ENCODE data around the gene STX10. TPM values are rescaled to one million over a fixed set of nuclear protein-coding genes. Genes with fewer than 3 reads are reported as not detected.

The STX10 gene
- total RNA-seq, 4 donors from 2014 or later: 71.9 to 110 (median 82.2) TPM

DNA sequence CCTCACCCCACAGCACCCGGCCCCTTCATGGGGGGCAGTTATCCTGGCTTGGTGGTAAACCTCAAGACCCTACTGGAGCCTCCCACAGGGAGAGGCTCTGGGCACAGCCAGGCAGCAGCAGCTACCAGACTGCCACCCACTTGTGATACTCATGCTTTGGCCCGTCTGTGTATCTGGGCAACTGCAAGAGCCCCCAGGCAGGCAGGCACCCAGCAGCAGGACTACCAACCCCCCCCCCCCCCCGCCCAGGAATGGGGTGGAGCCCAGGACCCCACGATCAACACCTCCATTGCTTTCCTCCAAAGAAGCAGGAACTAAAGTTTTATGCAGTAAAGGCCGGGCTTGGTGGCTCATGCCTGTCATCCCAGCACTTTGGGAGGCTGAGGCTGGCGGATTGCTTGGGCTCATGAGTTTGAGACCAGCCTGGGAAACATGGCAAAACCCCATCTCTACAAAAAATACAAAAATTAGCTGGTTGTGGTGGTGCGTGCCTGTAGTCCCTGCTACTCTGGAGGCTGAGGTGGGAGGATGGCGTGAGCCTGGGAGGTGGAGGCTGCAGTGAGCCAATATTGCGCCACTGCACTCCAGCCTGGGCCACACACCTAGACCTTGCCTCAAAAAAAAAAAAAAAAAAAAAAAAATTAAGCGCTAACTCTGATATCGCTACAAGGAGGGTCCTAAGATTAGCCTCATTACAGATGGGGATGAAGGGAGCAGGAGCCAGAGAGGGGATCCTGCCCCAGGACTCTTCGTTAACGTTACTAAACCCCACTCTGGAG lies 46.4 kb downstream of the STX10 start:
- TF ChIP-seq POLR2A (IDR thresholded peaks at IDR 0.05): no peak
- TF ChIP-seq, protein P1, sequence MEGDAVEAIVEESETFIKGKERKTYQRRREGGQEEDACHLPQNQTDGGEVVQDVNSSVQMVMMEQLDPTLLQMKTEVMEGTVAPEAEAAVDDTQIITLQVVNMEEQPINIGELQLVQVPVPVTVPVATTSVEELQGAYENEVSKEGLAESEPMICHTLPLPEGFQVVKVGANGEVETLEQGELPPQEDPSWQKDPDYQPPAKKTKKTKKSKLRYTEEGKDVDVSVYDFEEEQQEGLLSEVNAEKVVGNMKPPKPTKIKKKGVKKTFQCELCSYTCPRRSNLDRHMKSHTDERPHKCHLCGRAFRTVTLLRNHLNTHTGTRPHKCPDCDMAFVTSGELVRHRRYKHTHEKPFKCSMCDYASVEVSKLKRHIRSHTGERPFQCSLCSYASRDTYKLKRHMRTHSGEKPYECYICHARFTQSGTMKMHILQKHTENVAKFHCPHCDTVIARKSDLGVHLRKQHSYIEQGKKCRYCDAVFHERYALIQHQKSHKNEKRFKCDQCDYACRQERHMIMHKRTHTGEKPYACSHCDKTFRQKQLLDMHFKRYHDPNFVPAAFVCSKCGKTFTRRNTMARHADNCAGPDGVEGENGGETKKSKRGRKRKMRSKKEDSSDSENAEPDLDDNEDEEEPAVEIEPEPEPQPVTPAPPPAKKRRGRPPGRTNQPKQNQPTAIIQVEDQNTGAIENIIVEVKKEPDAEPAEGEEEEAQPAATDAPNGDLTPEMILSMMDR (IDR thresholded peaks at IDR 0.05): no peak
- TF ChIP-seq POLR2AphosphoS5 (IDR thresholded peaks at IDR 0.05): no peak
- no peak for TF ChIP-seq EP300 (IDR thresholded peaks at IDR 0.05)
- Histone ChIP-seq H3K36me3 (peaks cover 7% of the 10 kb centered on the region), H3K9me3 (no peaks in the 10 kb centered on the region), H3K4me1 (peaks cover 43% of the 10 kb centered on the region), H3K27me3 (no peaks in the 10 kb centered on the region), H3K4me3 (peak overlapping the region; percentile 53), H3K27ac (peak overlapping the region; percentile 71)
- no peak for DNase-seq (ENCODE audit: low spot score in 2 of 2)
- 77% methylated on average over 12 of the region's 13 CpGs for WGBS

- WGBS: 4% methylated on average over 4 of the region's 47 CpGs
- Histone ChIP-seq H3K27ac (peak within 1 kb of the TSS; percentile 71), H3K36me3 (peaks cover 7% of the 10 kb centered on the region), H3K9me3 (no peaks in the 10 kb centered on the region), H3K4me1 (peaks cover 51% of the 10 kb centered on the region), H3K27me3 (no peaks in the 10 kb centered on the region), H3K4me3 (peak within 1 kb of the TSS; percentile 53)
- TF ChIP-seq, protein P1 (IDR thresholded peaks at IDR 0.05): no peak
- TF ChIP-seq POLR2AphosphoS5 (IDR thresholded peaks at IDR 0.05): peak in 2 of 3 donors; percentile 56 to 73
- DNase-seq (ENCODE audit: low spot score in 2 of 2): no peak
Observed at GRCh38 chr19:13102666-13103580, 47.3 kb downstream of the STX10 start, which contains the start of gene LYL1. TSS of gene LYL1 (minus strand) at chr19:13102858. CDS start at chr19:13101171, 1,687 bp downstream.

DNA sequence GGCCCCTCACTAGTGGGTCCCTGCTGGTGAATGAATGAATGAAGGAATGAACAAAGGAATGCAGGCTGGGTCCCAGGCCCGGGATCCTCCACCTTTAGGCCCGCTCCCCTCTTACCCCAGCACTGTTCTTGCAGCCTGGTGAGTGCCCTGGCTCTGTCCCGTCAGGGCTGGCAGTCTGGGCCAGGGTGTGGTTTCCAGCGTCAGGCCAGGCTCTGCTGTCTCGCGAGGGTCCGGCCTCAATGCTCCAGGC lies 47.8 kb downstream of the STX10 start:
- WGBS: 0% methylated on average over 3 of the region's 7 CpGs
- Histone ChIP-seq H3K4me1 (peaks cover 57% of the 10 kb centered on the region), H3K9me3 (no peaks in the 10 kb centered on the region), H3K27me3 (no peaks in the 10 kb centered on the region), H3K36me3 (peaks cover 3% of the 10 kb centered on the region), H3K4me3 (peak overlapping the region; percentile 53), H3K27ac (peak overlapping the region; percentile 71)
- TF ChIP-seq POLR2A (IDR thresholded peaks at IDR 0.05) (no peak), EP300 (IDR thresholded peaks at IDR 0.05) (no peak), POLR2AphosphoS5 (IDR thresholded peaks at IDR 0.05) (no peak)
- TF ChIP-seq, protein P1 (IDR thresholded peaks at IDR 0.05): no peak
- DNase-seq (ENCODE audit: low spot score in 2 of 2): no peak

DNA sequence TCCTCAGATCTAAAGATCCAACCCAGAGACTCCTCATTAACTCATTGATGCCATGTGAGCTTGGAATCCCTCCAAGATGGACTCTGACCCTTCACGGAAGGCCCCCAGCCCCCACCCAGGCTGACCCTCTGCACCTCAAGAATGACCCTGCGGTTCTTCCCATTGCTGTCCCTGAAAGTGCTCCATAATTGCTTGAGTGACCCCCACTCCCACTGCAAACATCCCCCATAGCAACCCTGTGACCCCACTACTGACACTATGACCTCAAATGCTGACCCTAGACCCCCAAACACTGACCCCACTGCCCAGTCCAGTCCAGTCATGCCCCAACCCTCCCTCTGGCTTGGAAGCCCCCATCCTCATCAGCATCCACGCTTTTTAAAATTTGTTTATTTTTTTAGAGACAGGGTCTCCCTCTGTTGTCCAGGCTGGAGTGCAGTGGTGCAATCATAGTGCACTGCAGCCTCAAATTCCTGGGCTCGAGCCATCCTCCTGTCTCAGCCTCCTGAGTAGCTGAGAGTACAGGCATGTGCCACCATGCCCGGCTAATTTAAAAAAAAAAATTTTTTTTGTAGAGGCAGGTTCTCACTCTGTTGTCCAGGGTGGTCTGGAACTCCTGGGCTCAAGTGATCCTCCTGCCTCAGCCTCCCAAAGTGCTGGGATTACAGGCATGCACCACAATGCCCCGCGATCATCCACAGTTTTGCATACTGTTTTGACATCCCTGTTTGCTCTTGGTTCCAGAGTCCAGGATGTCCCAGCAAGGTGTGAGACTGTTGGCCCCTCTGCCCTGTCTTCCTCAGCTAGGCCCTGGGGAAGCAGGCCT lies 48.4 kb downstream of the STX10 start:
- H3K9me3 ChIP-seq: no peaks in the 10 kb centered on the region
- no peaks in the 10 kb centered on the region for H3K27me3 ChIP-seq
- peak overlapping the region; percentile 53 for H3K4me3 ChIP-seq
- DNase-seq (ENCODE audit: low spot score in 2 of 2): no peak
- TF ChIP-seq, protein P1 (IDR thresholded peaks at IDR 0.05): no peak
- TF ChIP-seq POLR2A (IDR thresholded peaks at IDR 0.05) (no peak), POLR2AphosphoS5 (IDR thresholded peaks at IDR 0.05) (no peak), EP300 (IDR thresholded peaks at IDR 0.05) (no peak)
- 56% methylated on average over 7 of the region's 7 CpGs for WGBS
- peak overlapping the region; percentile 71 for H3K27ac ChIP-seq
- H3K4me1 ChIP-seq: peaks cover 62% of the 10 kb centered on the region
- no peaks in the 10 kb centered on the region for H3K36me3 ChIP-seq
